WERI-Rb-1 (cell line): ENCODE results near the gene ANP32A.

ENCODE experiments used
- DNase-seq: peaks from one replicate; pipeline ENCODE4 v3.0.0-alpha.2; 2020
- H3K27ac ChIP-seq: fragments of 250-450 bp; sonication (Bioruptor Pico); 2 replicates; pipeline ENCODE4 v1.5.1; 2020; ENCODE audit warnings: mild to moderate bottlenecking, moderate library complexity
- H3K27me3 ChIP-seq: fragments of 250-450 bp; sonication (Bioruptor Pico); 2 replicates; pipeline ENCODE4 v1.5.1; 2021; ENCODE audit warnings: mild to moderate bottlenecking, low read depth, moderate library complexity; ENCODE audit not compliant: insufficient read depth, severe bottlenecking
- H3K36me3 ChIP-seq: fragments of 250-450 bp; sonication (Bioruptor Pico); 2 replicates; pipeline ENCODE4 v1.5.1; 2020; ENCODE audit warnings: mild to moderate bottlenecking, moderate library complexity
- H3K4me3 ChIP-seq: 2 replicates; pipeline ENCODE4 v1.5.1; 2011; ENCODE audit warnings: low read depth, mild to moderate bottlenecking, control low read depth, low read length
- H3K9me3 ChIP-seq: fragments of 250-450 bp; sonication (Bioruptor Pico); 2 replicates; pipeline ENCODE4 v1.5.1; 2021; ENCODE audit warnings: mild to moderate bottlenecking, moderate library complexity; ENCODE audit not compliant: severe bottlenecking
- CTCF ChIP-seq: IDR thresholded peaks from 2 replicates; pipeline ENCODE4 v1.5.1; 2011; ENCODE audit warnings: low read depth, mild to moderate bottlenecking, control low read depth, inconsistent platforms, low read length

The ANP32A gene

DNA sequence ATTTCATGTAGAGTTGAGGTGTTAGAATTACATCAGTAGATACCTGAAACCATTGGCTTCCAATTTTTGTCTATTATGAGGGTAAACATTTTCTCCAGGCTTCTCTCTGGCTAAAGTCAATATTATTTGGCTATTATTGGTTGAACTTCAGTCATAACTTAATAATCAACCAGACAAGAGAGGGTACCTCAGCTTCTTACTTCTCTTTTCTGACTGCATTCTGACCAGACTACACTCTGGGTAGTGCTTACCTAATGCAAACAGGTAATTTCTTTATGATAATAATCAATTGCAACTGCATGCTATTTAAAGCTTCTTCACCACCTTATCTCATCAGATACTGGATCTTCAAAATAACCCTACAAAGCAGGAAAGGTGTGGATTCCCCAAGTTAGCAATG is 85.1 kb downstream of the ANP32A start:
- Histone ChIP-seq H3K27me3 (no peaks in the 10 kb centered on the region), H3K27ac (no peak overlapping the region), H3K4me3 (no peak overlapping the region), H3K36me3 (no peaks in the 10 kb centered on the region), H3K9me3 (no peaks in the 10 kb centered on the region)
- DNase-seq: no peak
- no peak for TF ChIP-seq CTCF

DNA sequence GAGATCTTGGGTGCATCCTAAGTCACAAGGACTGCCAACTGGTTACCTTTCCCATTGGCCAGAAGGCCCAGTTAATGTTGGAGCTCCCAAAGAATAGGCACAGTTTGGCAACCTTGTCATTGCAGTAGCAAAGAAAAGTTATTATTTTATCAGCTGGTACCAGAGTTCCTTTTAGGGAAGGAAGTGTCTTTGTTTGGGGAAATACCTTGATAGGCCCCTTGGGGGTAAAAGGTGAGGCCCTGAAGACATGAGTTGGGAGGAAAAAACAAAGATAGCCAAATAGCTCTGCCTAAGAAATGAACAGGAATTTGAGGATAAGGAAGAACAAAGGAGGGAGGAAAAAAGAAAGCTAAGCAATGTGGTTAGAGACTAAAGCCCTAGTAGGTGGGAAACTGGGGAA is 85.8 kb downstream of the ANP32A start:
- Histone ChIP-seq H3K9me3 (no peaks in the 10 kb centered on the region), H3K36me3 (no peaks in the 10 kb centered on the region), H3K4me3 (no peak overlapping the region), H3K27ac (no peak overlapping the region), H3K27me3 (no peaks in the 10 kb centered on the region)
- no peak for TF ChIP-seq CTCF
- no peak for DNase-seq

DNA sequence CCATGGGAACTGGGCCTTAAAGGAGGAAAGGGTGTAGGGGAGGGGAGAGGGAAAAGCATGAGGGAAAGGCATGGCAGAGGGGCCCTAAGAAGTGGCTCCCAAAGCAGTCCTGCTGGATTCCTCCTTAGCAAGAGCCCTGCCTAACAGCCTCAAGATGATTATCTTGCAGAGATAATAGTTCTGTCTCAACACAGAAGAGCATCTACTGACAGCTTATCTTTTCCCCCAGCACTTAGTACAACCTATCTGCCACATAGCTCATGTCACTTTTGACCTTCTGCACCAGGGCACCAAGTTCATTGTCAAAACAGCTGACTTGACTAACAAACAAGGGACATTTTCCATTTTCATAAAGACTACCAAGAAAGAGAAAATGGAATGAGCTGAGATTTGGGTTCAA is 86.3 kb downstream of the ANP32A start:
- no peak for TF ChIP-seq CTCF
- Histone ChIP-seq H3K27me3 (no peaks in the 10 kb centered on the region), H3K36me3 (no peaks in the 10 kb centered on the region), H3K27ac (no peak overlapping the region), H3K4me3 (no peak overlapping the region), H3K9me3 (no peaks in the 10 kb centered on the region)
- no peak for DNase-seq

DNA sequence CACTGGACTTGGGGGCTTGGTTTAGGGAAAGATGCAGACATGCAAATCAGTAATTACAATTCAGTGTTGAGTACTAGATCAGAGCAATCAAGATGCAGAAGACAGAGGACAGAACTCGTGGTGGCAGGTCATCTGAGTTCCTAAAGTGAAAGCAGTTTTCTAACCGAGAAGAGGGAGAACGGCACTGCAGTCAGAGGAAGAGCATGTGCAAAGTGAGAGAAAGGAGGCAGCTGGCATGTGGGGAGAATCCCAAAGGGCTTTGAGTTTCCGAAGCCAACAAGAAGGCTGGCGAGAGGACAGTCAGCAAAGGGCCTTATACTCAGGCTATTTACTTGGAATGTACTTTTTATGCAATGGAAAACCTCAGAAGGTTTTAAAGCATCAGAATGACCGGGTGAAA is 87.0 kb downstream of the ANP32A start:
- Histone ChIP-seq H3K9me3 (no peaks in the 10 kb centered on the region), H3K27ac (no peak overlapping the region), H3K27me3 (no peaks in the 10 kb centered on the region), H3K36me3 (no peaks in the 10 kb centered on the region), H3K4me3 (no peak overlapping the region)
- no peak for TF ChIP-seq CTCF
- no peak for DNase-seq

DNA sequence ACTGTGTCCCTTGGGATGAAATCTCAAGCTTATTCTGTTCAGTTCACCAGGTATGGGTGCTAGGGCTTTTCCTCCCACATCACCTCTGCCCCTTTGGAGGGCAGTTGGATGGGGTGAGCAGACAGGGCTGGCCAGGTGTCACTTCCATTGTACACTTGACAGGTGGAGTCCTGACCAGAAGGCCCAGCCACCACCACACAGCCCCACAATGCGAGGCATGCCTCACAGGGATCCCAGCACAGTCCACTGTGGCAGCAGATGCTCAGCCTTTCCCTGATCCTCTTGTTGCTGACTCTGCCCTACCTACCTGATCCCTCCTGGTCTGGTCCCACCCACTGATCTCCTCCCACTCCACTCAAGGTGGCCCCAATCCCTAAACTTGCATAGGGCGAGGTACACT is 88.2 kb downstream of the ANP32A start:
- H3K36me3 ChIP-seq: no peaks in the 10 kb centered on the region
- H3K4me3 ChIP-seq: no peak overlapping the region
- H3K27me3 ChIP-seq: no peaks in the 10 kb centered on the region
- no peak for TF ChIP-seq CTCF
- no peaks in the 10 kb centered on the region for H3K9me3 ChIP-seq
- H3K27ac ChIP-seq: no peak overlapping the region
- DNase-seq: peak; percentile 32
